Fibroblast of lung (primary cell): ENCODE results near the gene LRP8. TPM values are rescaled to one million over a fixed set of nuclear protein-coding genes. Genes with fewer than 3 reads are reported as not detected.
A peak's percentile ranks its signal among the peaks of the same experiment; 100 is the strongest.

Experiments
- DNase-seq, 2 donors: peaks; one replicate each; pipeline versions ENCODE4 v3.0.0 to v3.0.0-alpha.2; 2010; ENCODE audit warnings: low read depth in 2 of 2
- H2AFZ ChIP-seq: 2 replicates; pipeline ENCODE4 v1.5.1; 2012; ENCODE audit warnings: low read length, control low read depth, inconsistent platforms
- H3K27ac ChIP-seq: 2 replicates; pipeline ENCODE4 v1.5.1; 2011; ENCODE audit warnings: low read length, control low read depth; ENCODE audit not compliant: insufficient read depth
- H3K27me3 ChIP-seq: 2 replicates; pipeline ENCODE4 v1.5.1; 2011; ENCODE audit warnings: mild to moderate bottlenecking, low read length; ENCODE audit not compliant: control insufficient read depth, insufficient read depth
- H3K36me3 ChIP-seq: 2 replicates; pipeline ENCODE4 v1.5.1; 2011; ENCODE audit warnings: low read length; ENCODE audit not compliant: control insufficient read depth, insufficient read depth
- H3K4me1 ChIP-seq: 2 replicates; pipeline ENCODE4 v1.5.1; 2011; ENCODE audit warnings: low read length; ENCODE audit not compliant: control insufficient read depth, insufficient read depth; ENCODE audit errors: extremely low read depth
- H3K4me2 ChIP-seq: 2 replicates; pipeline ENCODE4 v1.5.1; 2011; ENCODE audit warnings: low read length, control low read depth; ENCODE audit not compliant: insufficient read depth; ENCODE audit errors: extremely low read depth
- H3K4me3 ChIP-seq, 4 experiments: fragments of 200-600 bp in 1 of 4; sonication (generic) in 1 of 4; replicated peaks in 1 of 4; 2 replicates each; pipeline ENCODE4 v1.5.1; 2011 to 2016; ENCODE audit warnings: low read length in 4 of 4, low read depth in 3 of 4, mild to moderate bottlenecking in 3 of 4, control low read depth in 2 of 4, inconsistent platforms in 1 of 4, mixed read lengths in 1 of 4; ENCODE audit not compliant: insufficient read depth in 1 of 4; ENCODE audit errors: control extremely low read depth in 1 of 4
- H3K79me2 ChIP-seq: 2 replicates; pipeline ENCODE4 v1.5.1; 2012; ENCODE audit warnings: mild to moderate bottlenecking, low read length, inconsistent platforms; ENCODE audit not compliant: control insufficient read depth, insufficient read depth
- H3K9ac ChIP-seq: 2 replicates; pipeline ENCODE4 v1.5.1; 2011; ENCODE audit warnings: mild to moderate bottlenecking, low read length, control low read depth; ENCODE audit not compliant: insufficient read depth
- H3K9me3 ChIP-seq: 2 replicates; pipeline ENCODE4 v1.5.1; 2012; ENCODE audit warnings: low read depth, low read length; ENCODE audit not compliant: control insufficient read depth, insufficient read depth
- H4K20me1 ChIP-seq: 2 replicates; pipeline ENCODE4 v1.5.1; 2011; ENCODE audit warnings: low read length; ENCODE audit not compliant: control insufficient read depth, insufficient read depth; ENCODE audit errors: extremely low read depth
- EZH2 ChIP-seq: IDR thresholded peaks from 2 replicates; pipeline ENCODE4 v1.5.1; 2012; ENCODE audit warnings: low read length, control low read depth, mild to moderate bottlenecking; ENCODE audit errors: missing control alignments
- polyA plus RNA-seq, 2 donors: library from polyadenylated mRNA; depleted of rRNA in 1 of 2; stranded (reverse) in 1 of 2; unstranded in 1 of 2; fragments of >200 nt; gene quantifications; 2 replicates each; pipeline ENCODE4 v1.2.1, GENCODE V29; 2011 to 2012; ENCODE audit warnings: missing spikeins in 1 of 2
- total RNA-seq: library from RNA; depleted of rRNA; stranded (reverse); fragments of >200 nt; gene quantifications from 2 replicates; pipeline ENCODE4 v1.2.1, GENCODE V29; 2014
- TF ChIP-seq, protein P1 (sequence below), 2 donors: IDR thresholded peaks in 1 of 2; conservative IDR thresholded peaks in 1 of 2; 1 replicate in 1 of 2; 2 replicates in 1 of 2; pipeline ENCODE4 v1.5.1; 2011 to 2012; ENCODE audit warnings: low read length in 2 of 2, control low read depth in 1 of 2, inconsistent platforms in 1 of 2, low read depth in 1 of 2, mild to moderate bottlenecking in 1 of 2

Gene LRP8
- total and polyA plus RNA-seq, 2 donors (not counting 1 experiment from before 2014, with no cell fraction given), result 8.4 to 10.3 TPM

DNA sequence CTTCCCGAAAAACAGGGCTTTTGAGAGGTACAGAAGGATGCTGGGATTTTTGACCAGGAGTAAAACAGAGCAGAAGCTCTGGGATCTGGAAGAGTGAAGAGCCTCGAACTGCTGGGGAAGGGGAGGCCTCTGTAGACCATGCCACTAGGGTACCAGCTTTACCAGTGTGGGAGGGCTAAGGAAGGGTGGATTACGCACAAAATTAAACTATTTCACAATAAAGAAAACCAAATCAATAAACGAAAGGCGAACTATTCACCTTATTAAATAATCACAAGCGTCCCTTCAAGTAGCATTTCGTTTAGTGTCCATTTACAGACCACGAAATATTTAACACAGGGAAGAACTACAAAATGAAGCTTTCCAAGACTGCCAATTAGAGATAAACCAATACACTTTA lies 108.2 kb downstream of the LRP8 start:
- H3K4me2 ChIP-seq, result peak overlapping the region; percentile 93
- peak overlapping the region; percentile 97 for H3K27ac ChIP-seq
- H3K79me2 ChIP-seq, result peaks cover 11% of the 10 kb centered on the region
- peak overlapping the region; percentile 95 for H3K9ac ChIP-seq
- TF ChIP-seq EZH2, result no peak
- TF ChIP-seq, protein P1, sequence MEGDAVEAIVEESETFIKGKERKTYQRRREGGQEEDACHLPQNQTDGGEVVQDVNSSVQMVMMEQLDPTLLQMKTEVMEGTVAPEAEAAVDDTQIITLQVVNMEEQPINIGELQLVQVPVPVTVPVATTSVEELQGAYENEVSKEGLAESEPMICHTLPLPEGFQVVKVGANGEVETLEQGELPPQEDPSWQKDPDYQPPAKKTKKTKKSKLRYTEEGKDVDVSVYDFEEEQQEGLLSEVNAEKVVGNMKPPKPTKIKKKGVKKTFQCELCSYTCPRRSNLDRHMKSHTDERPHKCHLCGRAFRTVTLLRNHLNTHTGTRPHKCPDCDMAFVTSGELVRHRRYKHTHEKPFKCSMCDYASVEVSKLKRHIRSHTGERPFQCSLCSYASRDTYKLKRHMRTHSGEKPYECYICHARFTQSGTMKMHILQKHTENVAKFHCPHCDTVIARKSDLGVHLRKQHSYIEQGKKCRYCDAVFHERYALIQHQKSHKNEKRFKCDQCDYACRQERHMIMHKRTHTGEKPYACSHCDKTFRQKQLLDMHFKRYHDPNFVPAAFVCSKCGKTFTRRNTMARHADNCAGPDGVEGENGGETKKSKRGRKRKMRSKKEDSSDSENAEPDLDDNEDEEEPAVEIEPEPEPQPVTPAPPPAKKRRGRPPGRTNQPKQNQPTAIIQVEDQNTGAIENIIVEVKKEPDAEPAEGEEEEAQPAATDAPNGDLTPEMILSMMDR (conservative IDR thresholded peaks at IDR 0.05 in 1 of 2, IDR thresholded peaks at IDR 0.05 in 1 of 2; ENCODE audit: low read depth in 1 of 2, low read length in 2 of 2), result no peak
- H4K20me1 ChIP-seq, result no peaks in the 10 kb centered on the region
- H3K4me3 ChIP-seq, result peak overlapping the region; percentile 77 to 94 (median 82)
- H2AFZ ChIP-seq, result peak overlapping the region; percentile 97
- DNase-seq, result no peak
- H3K4me1 ChIP-seq, result peaks cover 4% of the 10 kb centered on the region
- H3K36me3 ChIP-seq, result peaks cover 4% of the 10 kb centered on the region
- H3K27me3 ChIP-seq, result no peaks in the 10 kb centered on the region
- no peaks in the 10 kb centered on the region for H3K9me3 ChIP-seq

DNA sequence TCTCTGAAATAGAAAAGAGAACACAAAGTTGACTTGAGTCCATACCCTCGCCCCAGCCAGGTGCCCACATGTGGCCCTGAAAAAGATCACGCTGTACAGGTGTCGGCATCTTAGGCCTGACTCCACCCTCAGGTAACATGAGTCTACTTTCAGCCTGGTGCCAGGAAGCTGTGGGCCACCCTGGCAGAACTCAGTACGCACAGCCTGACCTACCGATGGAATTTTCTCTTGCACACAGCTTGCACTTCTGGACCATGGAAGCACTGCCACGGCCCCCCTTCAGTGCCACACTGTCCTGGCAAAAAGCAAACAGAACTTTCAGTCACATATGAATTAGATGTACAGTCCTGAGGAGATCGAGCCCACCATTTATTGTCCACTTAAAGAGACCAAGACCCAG lies 109.7 kb downstream of the LRP8 start:
- Histone ChIP-seq H3K4me1 (peaks cover 4% of the 10 kb centered on the region), H3K9ac (no peak overlapping the region), H3K36me3 (peaks cover 8% of the 10 kb centered on the region), H3K27ac (no peak overlapping the region), H3K4me3 (no peak overlapping the region), H4K20me1 (no peaks in the 10 kb centered on the region), H3K9me3 (no peaks in the 10 kb centered on the region), H3K27me3 (no peaks in the 10 kb centered on the region), H3K4me2 (no peak overlapping the region), H2AFZ (no peak overlapping the region), H3K79me2 (peaks cover 11% of the 10 kb centered on the region)
- no peak for DNase-seq
- TF ChIP-seq EZH2, result no peak
- TF ChIP-seq, protein P1 (conservative IDR thresholded peaks at IDR 0.05 in 1 of 2, IDR thresholded peaks at IDR 0.05 in 1 of 2; ENCODE audit: low read depth in 1 of 2, low read length in 2 of 2), result no peak

DNA sequence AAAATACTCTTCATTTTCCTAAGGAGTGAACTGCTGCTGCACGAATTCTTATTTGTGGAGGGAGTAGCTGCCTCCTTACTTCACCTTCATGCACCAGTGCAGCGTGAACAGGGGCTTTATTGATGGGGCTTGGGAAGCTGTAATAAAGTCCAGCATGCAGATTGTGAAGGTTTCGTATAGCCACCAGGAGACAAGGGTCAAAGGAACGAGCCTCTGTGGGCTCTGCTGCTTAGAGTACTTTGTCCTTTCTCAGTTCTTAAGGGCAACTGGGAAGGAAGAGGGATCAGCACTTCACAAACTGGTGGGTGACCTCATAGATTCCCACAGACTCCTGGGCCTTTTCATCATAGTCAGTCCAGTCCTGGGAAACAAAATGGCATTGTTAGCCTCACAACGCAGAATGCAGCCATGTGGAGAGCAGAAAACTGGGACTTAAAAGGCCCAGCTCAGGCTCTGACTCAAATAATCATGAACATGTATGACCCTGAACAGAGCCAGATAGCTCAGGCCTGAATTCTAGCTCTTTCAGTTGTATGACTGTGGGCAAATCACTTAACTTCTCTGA lies 113.4 kb downstream of the LRP8 start:
- no peaks in the 10 kb centered on the region for H4K20me1 ChIP-seq
- no peak for DNase-seq
- H3K4me3 ChIP-seq, result no peak overlapping the region
- H3K27me3 ChIP-seq, result no peaks in the 10 kb centered on the region
- no peak overlapping the region for H3K4me2 ChIP-seq
- H3K79me2 ChIP-seq, result peaks cover 8% of the 10 kb centered on the region
- TF ChIP-seq EZH2, result no peak
- TF ChIP-seq, protein P1 (conservative IDR thresholded peaks at IDR 0.05 in 1 of 2, IDR thresholded peaks at IDR 0.05 in 1 of 2; ENCODE audit: low read depth in 1 of 2, low read length in 2 of 2), result no peak
- H3K36me3 ChIP-seq, result peaks cover 19% of the 10 kb centered on the region
- H2AFZ ChIP-seq, result no peak overlapping the region
- no peaks in the 10 kb centered on the region for H3K9me3 ChIP-seq
- H3K9ac ChIP-seq, result no peak overlapping the region
- no peak overlapping the region for H3K27ac ChIP-seq
- peaks cover 2% of the 10 kb centered on the region for H3K4me1 ChIP-seq
